ENCODE results near the gene VPS13A. TPM values are rescaled to one million over a fixed set of nuclear protein-coding genes. Genes with fewer than 3 reads are reported as not detected.
A peak's percentile ranks its signal among the peaks of the same experiment; 100 is the strongest.
"Not testable (repeated sequence)": the region's sequence is repeated elsewhere in the genome, so short reads cannot be mapped to it uniquely, and the experiment has no call there.

VPS13A gene
- total and polyA plus RNA-seq, 2 donors: 8.4 to 98.7 TPM

- H3K36me3 ChIP-seq (ENCODE audit: insufficient read depth): no peaks in the 10 kb centered on the region
- 76% methylated on average over 7 of the region's 7 CpGs for WGBS
- no peaks in the 10 kb centered on the region for H3K4me1 ChIP-seq (ENCODE audit: insufficient read depth)
- no peak overlapping the region for H3K27ac ChIP-seq (ENCODE audit: low read depth)
- no peak overlapping the region for H3K4me3 ChIP-seq (ENCODE audit: low read depth, low read length)
- no peak for DNase-seq (ENCODE audit: extremely low spot score)
Observed at GRCh38 chr9:77427256-77427927, 250.1 kb downstream of the VPS13A start.

- no peak overlapping the region for H3K4me3 ChIP-seq (ENCODE audit: low read depth, low read length)
- H3K27ac ChIP-seq (ENCODE audit: low read depth): no peak overlapping the region
- no peaks in the 10 kb centered on the region for H3K4me1 ChIP-seq (ENCODE audit: insufficient read depth)
- 74% methylated on average over 2 of the region's 2 CpGs for WGBS
- DNase-seq (ENCODE audit: extremely low spot score): no peak
- H3K36me3 ChIP-seq (ENCODE audit: insufficient read depth): no peaks in the 10 kb centered on the region
Observed at GRCh38 chr9:77429928-77430327, 252.6 kb downstream of the VPS13A start.

- 92% methylated on average over 6 of the region's 6 CpGs for WGBS
- no peak for DNase-seq (ENCODE audit: extremely low spot score)
- no peak overlapping the region for H3K4me3 ChIP-seq (ENCODE audit: low read depth, low read length)
Observed at GRCh38 chr9:77432053-77432452, 254.7 kb downstream of the VPS13A start.

GRCh38 chr9:77433675-77434445 is 256.5 kb downstream of the VPS13A start:
- Histone ChIP-seq H3K36me3 (ENCODE audit: insufficient read depth) (no peaks in the 10 kb centered on the region), H3K4me1 (ENCODE audit: insufficient read depth) (no peaks in the 10 kb centered on the region), H3K27ac (ENCODE audit: low read depth) (no peak overlapping the region), H3K4me3 (ENCODE audit: low read depth, low read length) (no peak overlapping the region)
- WGBS: 64% methylated on average over 21 of the region's 21 CpGs
- DNase-seq (ENCODE audit: extremely low spot score): no peak

More at GRCh38 chr9:77432053-77432452, 254.7 kb downstream of the VPS13A start:
- Histone ChIP-seq H3K36me3 (ENCODE audit: insufficient read depth) (no peaks in the 10 kb centered on the region), H3K4me1 (ENCODE audit: insufficient read depth) (no peaks in the 10 kb centered on the region), H3K27ac (ENCODE audit: low read depth) (no peak overlapping the region)

GRCh38 chr9:77435277-77435676 is 257.9 kb downstream of the VPS13A start:
- no peak overlapping the region for H3K27ac ChIP-seq (ENCODE audit: low read depth)
- no peaks in the 10 kb centered on the region for H3K4me1 ChIP-seq (ENCODE audit: insufficient read depth)
- 89% methylated on average over 4 of the region's 4 CpGs for WGBS
- DNase-seq (ENCODE audit: extremely low spot score): no peak
- no peaks in the 10 kb centered on the region for H3K36me3 ChIP-seq (ENCODE audit: insufficient read depth)
- no peak overlapping the region for H3K4me3 ChIP-seq (ENCODE audit: low read depth, low read length)

- no peak overlapping the region for H3K4me3 ChIP-seq (ENCODE audit: low read depth, low read length)
- peak; percentile 55 for DNase-seq (ENCODE audit: extremely low spot score)
- no peaks in the 10 kb centered on the region for H3K4me1 ChIP-seq (ENCODE audit: insufficient read depth)
- H3K27ac ChIP-seq (ENCODE audit: low read depth): no peak overlapping the region
- WGBS: 54% methylated on average over 3 of the region's 3 CpGs
- H3K36me3 ChIP-seq (ENCODE audit: insufficient read depth): no peaks in the 10 kb centered on the region
Observed at GRCh38 chr9:77435688-77436087, 258.4 kb downstream of the VPS13A start.

GRCh38 chr9:77438653-77439052 is 261.3 kb downstream of the VPS13A start:
- 71% methylated on average over 3 of the region's 3 CpGs for WGBS

GRCh38 chr9:77440057-77440456 is 262.7 kb downstream of the VPS13A start:
- no peak overlapping the region for H3K27ac ChIP-seq (ENCODE audit: low read depth)

More at GRCh38 chr9:77438653-77439052, 261.3 kb downstream of the VPS13A start:
- no peak overlapping the region for H3K4me3 ChIP-seq (ENCODE audit: low read depth, low read length)
- no peaks in the 10 kb centered on the region for H3K36me3 ChIP-seq (ENCODE audit: insufficient read depth)
- DNase-seq (ENCODE audit: extremely low spot score): no peak
- H3K27ac ChIP-seq (ENCODE audit: low read depth): no peak overlapping the region
- H3K4me1 ChIP-seq (ENCODE audit: insufficient read depth): no peaks in the 10 kb centered on the region

GRCh38 chr9:77441124-77441523 is 263.8 kb downstream of the VPS13A start:
- H3K36me3 ChIP-seq (ENCODE audit: insufficient read depth); H3K4me3 ChIP-seq (ENCODE audit: low read depth, low read length); DNase-seq (ENCODE audit: extremely low spot score); H3K4me1 ChIP-seq (ENCODE audit: insufficient read depth); H3K27ac ChIP-seq (ENCODE audit: low read depth): not testable (repeated sequence)
- 84% methylated on average over 7 of the region's 7 CpGs for WGBS

More at GRCh38 chr9:77440057-77440456, 262.7 kb downstream of the VPS13A start:
- Histone ChIP-seq H3K4me3 (ENCODE audit: low read depth, low read length) (no peak overlapping the region), H3K4me1 (ENCODE audit: insufficient read depth) (no peaks in the 10 kb centered on the region), H3K36me3 (ENCODE audit: insufficient read depth) (no peaks in the 10 kb centered on the region)
- WGBS: 42% methylated on average over 10 of the region's 10 CpGs
- DNase-seq (ENCODE audit: extremely low spot score): no peak

GRCh38 chr9:77442436-77442835 is 265.1 kb downstream of the VPS13A start:
- no peak overlapping the region for H3K4me3 ChIP-seq (ENCODE audit: low read depth, low read length)
- no peaks in the 10 kb centered on the region for H3K36me3 ChIP-seq (ENCODE audit: insufficient read depth)
- no peaks in the 10 kb centered on the region for H3K4me1 ChIP-seq (ENCODE audit: insufficient read depth)
- WGBS: 87% methylated on average over 1 of the region's 1 CpG
- DNase-seq (ENCODE audit: extremely low spot score): no peak
- no peak overlapping the region for H3K27ac ChIP-seq (ENCODE audit: low read depth)

- H3K4me1 ChIP-seq (ENCODE audit: insufficient read depth): no peaks in the 10 kb centered on the region
- no peak overlapping the region for H3K27ac ChIP-seq (ENCODE audit: low read depth)
- no peak overlapping the region for H3K4me3 ChIP-seq (ENCODE audit: low read depth, low read length)
- no peaks in the 10 kb centered on the region for H3K36me3 ChIP-seq (ENCODE audit: insufficient read depth)
- WGBS: 98% methylated on average over 1 of the region's 1 CpG
- DNase-seq (ENCODE audit: extremely low spot score): no peak
Observed at GRCh38 chr9:77447646-77448045, 270.3 kb downstream of the VPS13A start.

- Histone ChIP-seq H3K36me3 (ENCODE audit: insufficient read depth) (no peaks in the 10 kb centered on the region), H3K27ac (ENCODE audit: low read depth) (no peak overlapping the region), H3K4me1 (ENCODE audit: insufficient read depth) (no peaks in the 10 kb centered on the region), H3K4me3 (ENCODE audit: low read depth, low read length) (no peak overlapping the region)
- 78% methylated on average over 12 of the region's 12 CpGs for WGBS
- peak; percentile 58 for DNase-seq (ENCODE audit: extremely low spot score)
Observed at GRCh38 chr9:77449240-77450084, 272.1 kb downstream of the VPS13A start.

GRCh38 chr9:77450085-77450475 is 272.7 kb downstream of the VPS13A start:
- no peak for DNase-seq (ENCODE audit: extremely low spot score)
- H3K4me3 ChIP-seq (ENCODE audit: low read depth, low read length): no peak overlapping the region
- H3K4me1 ChIP-seq (ENCODE audit: insufficient read depth): no peaks in the 10 kb centered on the region
- no peaks in the 10 kb centered on the region for H3K36me3 ChIP-seq (ENCODE audit: insufficient read depth)
- H3K27ac ChIP-seq (ENCODE audit: low read depth): no peak overlapping the region
- WGBS: 99% methylated on average over 4 of the region's 4 CpGs
